GM23338 (cell line): Measurements from ENCODE around the gene SEMA5A. TPM values are rescaled to one million over a fixed set of nuclear protein-coding genes. Genes with fewer than 3 reads are reported as not detected.

Source experiments
- ATAC-seq: fragments of 200-7000 bp; cut with Tn5 transposase; 3 replicates; pipeline ENCODE4 v1.9.1; 2020
- DNase-seq: peaks from one replicate; pipeline ENCODE4 v3.0.0-alpha.2; 2015; ENCODE audit warnings: low spot score
- H2AFZ ChIP-seq: fragments of 200-600 bp; sonication (generic); 2 replicates; pipeline ENCODE4 v1.8.0; 2016; ENCODE audit warnings: antibody characterized with exemption, mild to moderate bottlenecking, moderate library complexity
- H3F3A ChIP-seq: fragments of 200-600 bp; sonication (generic); replicated peaks from 2 replicates; pipeline ENCODE4 v1.8.0; 2017; ENCODE audit warnings: antibody characterized with exemption, mixed run types, low read depth
- H3K27ac ChIP-seq: fragments of 200-600 bp; sonication (generic); 2 replicates; pipeline ENCODE4 v1.6.1; 2016; ENCODE audit warnings: low read depth
- H3K27me3 ChIP-seq: fragments of 200-600 bp; sonication (generic); 2 replicates; pipeline ENCODE4 v1.8.0; 2016; ENCODE audit warnings: mild to moderate bottlenecking, mixed run types, moderate library complexity; ENCODE audit not compliant: insufficient read depth
- H3K36me3 ChIP-seq: fragments of 200-600 bp; sonication (generic); 2 replicates; pipeline ENCODE4 v1.8.0; 2016; ENCODE audit warnings: mild to moderate bottlenecking; ENCODE audit not compliant: insufficient read depth
- H3K4me1 ChIP-seq: fragments of 200-600 bp; sonication (generic); 2 replicates; pipeline ENCODE4 v1.8.0; 2016; ENCODE audit warnings: mild to moderate bottlenecking, moderate library complexity; ENCODE audit not compliant: insufficient read depth
- H3K4me2 ChIP-seq: fragments of 200-600 bp; sonication (generic); 2 replicates; pipeline ENCODE4 v1.7.1; 2017; ENCODE audit warnings: mixed run types
- H3K4me3 ChIP-seq: fragments of 200-600 bp; sonication (generic); 2 replicates; pipeline ENCODE4 v1.6.1; 2016; ENCODE audit warnings: mixed run types
- H3K79me2 ChIP-seq: fragments of 200-600 bp; sonication (generic); replicated peaks from 2 replicates; pipeline ENCODE4 v1.8.0; 2017; ENCODE audit warnings: mild to moderate bottlenecking; ENCODE audit not compliant: insufficient read depth
- H3K9me2 ChIP-seq: fragments of 200-600 bp; sonication (generic); 2 replicates; pipeline ENCODE4 v1.8.0; 2017; ENCODE audit not compliant: insufficient read depth
- H4K20me1 ChIP-seq: fragments of 200-600 bp; sonication (generic); replicated peaks from 2 replicates; pipeline ENCODE4 v1.8.0; 2017; ENCODE audit warnings: mild to moderate bottlenecking; ENCODE audit not compliant: insufficient read depth
- H3K27ac Mint-ChIP-seq: 2 replicates; pipeline ENCODE4 v1.8.0; 2020; ENCODE audit warnings: inconsistent platforms, mild to moderate bottlenecking, moderate library complexity, mixed read lengths
- H3K27me3 Mint-ChIP-seq: 3 replicates; pipeline ENCODE4 v1.8.0; 2022; ENCODE audit warnings: low read depth, mild to moderate bottlenecking, moderate library complexity, mixed read lengths, inconsistent platforms; ENCODE audit not compliant: insufficient read depth, poor library complexity
- H3K36me3 Mint-ChIP-seq: 3 replicates; pipeline ENCODE4 v1.8.0; 2021; ENCODE audit warnings: low read depth, mild to moderate bottlenecking, inconsistent platforms, moderate library complexity, mixed read lengths
- H3K4me1 Mint-ChIP-seq: 3 replicates; pipeline ENCODE4 v1.8.0; 2020; ENCODE audit warnings: mild to moderate bottlenecking, inconsistent platforms, mixed read lengths
- H3K4me3 Mint-ChIP-seq: 3 replicates; pipeline ENCODE4 v1.8.0; 2021; ENCODE audit warnings: moderate library complexity, mild to moderate bottlenecking, inconsistent platforms, mixed read lengths
- H3K9me3 Mint-ChIP-seq: 3 replicates; pipeline ENCODE4 v1.8.0; 2020; ENCODE audit warnings: moderate library complexity, mild to moderate bottlenecking, inconsistent platforms, mixed read lengths
- CREB1 ChIP-seq: fragments of 250-450 bp; sonication (Bioruptor Pico); IDR thresholded peaks from 2 replicates; pipeline ENCODE4 v1.5.0; 2020; ENCODE audit warnings: low read depth, mild to moderate bottlenecking, moderate library complexity
- EZH2 ChIP-seq: fragments of 200-600 bp; sonication (generic); IDR thresholded peaks from one replicate; pipeline ENCODE4 v1.8.0; 2017; ENCODE audit warnings: antibody characterized with exemption, mild to moderate bottlenecking, low read depth; ENCODE audit not compliant: unreplicated experiment
- EZH2phosphoT487 ChIP-seq: fragments of 200-600 bp; sonication (generic); IDR thresholded peaks from one replicate; pipeline ENCODE4 v1.8.1; 2018; ENCODE audit warnings: antibody characterized with exemption; ENCODE audit not compliant: unreplicated experiment
- JUNB ChIP-seq: IDR thresholded peaks from one replicate; pipeline ENCODE4 v1.6.1; 2016; ENCODE audit warnings: antibody characterized with exemption; ENCODE audit not compliant: unreplicated experiment
- REST ChIP-seq: IDR thresholded peaks from one replicate; pipeline ENCODE4 v1.6.1; 2018; ENCODE audit warnings: antibody characterized with exemption; ENCODE audit not compliant: unreplicated experiment
- ZNF114 ChIP-seq: fragments of 250-450 bp; sonication (Bioruptor Pico); IDR thresholded peaks from 2 replicates; pipeline ENCODE4 v1.5.0; 2020; ENCODE audit warnings: mild to moderate bottlenecking, moderate library complexity
- polyA plus RNA-seq: library from polyadenylated mRNA; unstranded; fragments of >200 nt; fragmentation: Nextera tagmentation; extraction: Ambion mirVana; gene quantifications from 2 replicates; pipeline ENCODE4 v1.2.1, GENCODE V29; 2016
- total RNA-seq: library from RNA; depleted of rRNA; stranded (reverse); fragments of >200 nt; shearing (Covaris generic); gene quantifications from 2 replicates; pipeline ENCODE4 v1.2.3, GENCODE V29; 2014
- TF ChIP-seq, protein P1 (sequence below): fragments of 250-450 bp; sonication (Bioruptor Pico); IDR thresholded peaks from 2 replicates; pipeline ENCODE4 v1.5.0; 2020; ENCODE audit warnings: mild to moderate bottlenecking, moderate library complexity

SEMA5A gene
- total and polyA plus RNA-seq, 2 experiments from 2014 or later, result 2.1 to 8.1 TPM

DNA sequence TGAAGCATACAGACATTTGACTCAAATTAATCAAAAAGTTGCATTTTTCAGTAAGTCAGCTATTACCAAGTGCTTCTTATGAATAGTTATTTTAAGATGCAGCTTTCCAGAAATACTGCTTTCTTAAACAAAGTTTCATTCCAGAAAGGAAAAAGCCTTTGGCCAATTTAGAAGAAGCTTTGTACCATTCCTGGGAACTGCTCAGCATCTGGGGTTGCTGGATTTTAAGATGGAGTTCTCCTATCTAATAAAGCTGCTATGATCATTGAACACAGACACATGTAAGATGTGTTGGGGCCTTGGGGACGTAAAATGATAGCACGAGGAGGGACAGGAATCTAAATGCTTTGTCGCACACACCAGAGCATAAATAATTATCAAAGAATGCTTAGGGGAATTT lies 130.8 kb downstream of the SEMA5A start:
- no peaks in the 10 kb centered on the region for H3K9me3 Mint-ChIP-seq
- no peaks in the 10 kb centered on the region for H4K20me1 ChIP-seq
- H3K4me1 Mint-ChIP-seq, result peaks cover 3% of the 10 kb centered on the region; the same call in 2 of the 3 replicates
- no peaks in the 10 kb centered on the region for H3K4me1 ChIP-seq
- H3K4me3 ChIP-seq, result no peak overlapping the region
- H3K27me3 Mint-ChIP-seq, result no peaks in the 10 kb centered on the region
- H3K79me2 ChIP-seq, result no peaks in the 10 kb centered on the region
- H3F3A ChIP-seq, result no peaks in the 10 kb centered on the region
- no peaks in the 10 kb centered on the region for H3K27me3 ChIP-seq
- H3K4me3 Mint-ChIP-seq, result no peak overlapping the region
- DNase-seq (no peak), ATAC-seq (no peak)
- no peak overlapping the region for H3K4me2 ChIP-seq
- TF ChIP-seq ZNF114 (CRISPR knock-in tag), result no peak
- TF ChIP-seq CREB1, result no peak
- no peaks in the 10 kb centered on the region for H3K36me3 ChIP-seq
- H3K9me2 ChIP-seq, result no peaks in the 10 kb centered on the region
- no peak overlapping the region for H3K27ac ChIP-seq
- no peak overlapping the region for H3K27ac Mint-ChIP-seq
- peaks cover 8% of the 10 kb centered on the region; the same call in 2 of the 3 replicates for H3K36me3 Mint-ChIP-seq
- no peak overlapping the region for H2AFZ ChIP-seq

- no peak for ATAC-seq
- Mint-ChIP-seq H3K9me3 (no peaks in the 10 kb centered on the region), H3K4me3 (no peak overlapping the region), H3K27me3 (no peaks in the 10 kb centered on the region), H3K27ac (no peak overlapping the region), H3K4me1 (peaks cover 6% of the 10 kb centered on the region; the same call in 2 of the 3 replicates), H3K36me3 (no peaks in the 10 kb centered on the region)
- H2AFZ ChIP-seq, result no peak overlapping the region
- TF ChIP-seq EZH2phosphoT487 (no peak), REST (no peak), JUNB (no peak), EZH2 (no peak)
- TF ChIP-seq, protein P1, sequence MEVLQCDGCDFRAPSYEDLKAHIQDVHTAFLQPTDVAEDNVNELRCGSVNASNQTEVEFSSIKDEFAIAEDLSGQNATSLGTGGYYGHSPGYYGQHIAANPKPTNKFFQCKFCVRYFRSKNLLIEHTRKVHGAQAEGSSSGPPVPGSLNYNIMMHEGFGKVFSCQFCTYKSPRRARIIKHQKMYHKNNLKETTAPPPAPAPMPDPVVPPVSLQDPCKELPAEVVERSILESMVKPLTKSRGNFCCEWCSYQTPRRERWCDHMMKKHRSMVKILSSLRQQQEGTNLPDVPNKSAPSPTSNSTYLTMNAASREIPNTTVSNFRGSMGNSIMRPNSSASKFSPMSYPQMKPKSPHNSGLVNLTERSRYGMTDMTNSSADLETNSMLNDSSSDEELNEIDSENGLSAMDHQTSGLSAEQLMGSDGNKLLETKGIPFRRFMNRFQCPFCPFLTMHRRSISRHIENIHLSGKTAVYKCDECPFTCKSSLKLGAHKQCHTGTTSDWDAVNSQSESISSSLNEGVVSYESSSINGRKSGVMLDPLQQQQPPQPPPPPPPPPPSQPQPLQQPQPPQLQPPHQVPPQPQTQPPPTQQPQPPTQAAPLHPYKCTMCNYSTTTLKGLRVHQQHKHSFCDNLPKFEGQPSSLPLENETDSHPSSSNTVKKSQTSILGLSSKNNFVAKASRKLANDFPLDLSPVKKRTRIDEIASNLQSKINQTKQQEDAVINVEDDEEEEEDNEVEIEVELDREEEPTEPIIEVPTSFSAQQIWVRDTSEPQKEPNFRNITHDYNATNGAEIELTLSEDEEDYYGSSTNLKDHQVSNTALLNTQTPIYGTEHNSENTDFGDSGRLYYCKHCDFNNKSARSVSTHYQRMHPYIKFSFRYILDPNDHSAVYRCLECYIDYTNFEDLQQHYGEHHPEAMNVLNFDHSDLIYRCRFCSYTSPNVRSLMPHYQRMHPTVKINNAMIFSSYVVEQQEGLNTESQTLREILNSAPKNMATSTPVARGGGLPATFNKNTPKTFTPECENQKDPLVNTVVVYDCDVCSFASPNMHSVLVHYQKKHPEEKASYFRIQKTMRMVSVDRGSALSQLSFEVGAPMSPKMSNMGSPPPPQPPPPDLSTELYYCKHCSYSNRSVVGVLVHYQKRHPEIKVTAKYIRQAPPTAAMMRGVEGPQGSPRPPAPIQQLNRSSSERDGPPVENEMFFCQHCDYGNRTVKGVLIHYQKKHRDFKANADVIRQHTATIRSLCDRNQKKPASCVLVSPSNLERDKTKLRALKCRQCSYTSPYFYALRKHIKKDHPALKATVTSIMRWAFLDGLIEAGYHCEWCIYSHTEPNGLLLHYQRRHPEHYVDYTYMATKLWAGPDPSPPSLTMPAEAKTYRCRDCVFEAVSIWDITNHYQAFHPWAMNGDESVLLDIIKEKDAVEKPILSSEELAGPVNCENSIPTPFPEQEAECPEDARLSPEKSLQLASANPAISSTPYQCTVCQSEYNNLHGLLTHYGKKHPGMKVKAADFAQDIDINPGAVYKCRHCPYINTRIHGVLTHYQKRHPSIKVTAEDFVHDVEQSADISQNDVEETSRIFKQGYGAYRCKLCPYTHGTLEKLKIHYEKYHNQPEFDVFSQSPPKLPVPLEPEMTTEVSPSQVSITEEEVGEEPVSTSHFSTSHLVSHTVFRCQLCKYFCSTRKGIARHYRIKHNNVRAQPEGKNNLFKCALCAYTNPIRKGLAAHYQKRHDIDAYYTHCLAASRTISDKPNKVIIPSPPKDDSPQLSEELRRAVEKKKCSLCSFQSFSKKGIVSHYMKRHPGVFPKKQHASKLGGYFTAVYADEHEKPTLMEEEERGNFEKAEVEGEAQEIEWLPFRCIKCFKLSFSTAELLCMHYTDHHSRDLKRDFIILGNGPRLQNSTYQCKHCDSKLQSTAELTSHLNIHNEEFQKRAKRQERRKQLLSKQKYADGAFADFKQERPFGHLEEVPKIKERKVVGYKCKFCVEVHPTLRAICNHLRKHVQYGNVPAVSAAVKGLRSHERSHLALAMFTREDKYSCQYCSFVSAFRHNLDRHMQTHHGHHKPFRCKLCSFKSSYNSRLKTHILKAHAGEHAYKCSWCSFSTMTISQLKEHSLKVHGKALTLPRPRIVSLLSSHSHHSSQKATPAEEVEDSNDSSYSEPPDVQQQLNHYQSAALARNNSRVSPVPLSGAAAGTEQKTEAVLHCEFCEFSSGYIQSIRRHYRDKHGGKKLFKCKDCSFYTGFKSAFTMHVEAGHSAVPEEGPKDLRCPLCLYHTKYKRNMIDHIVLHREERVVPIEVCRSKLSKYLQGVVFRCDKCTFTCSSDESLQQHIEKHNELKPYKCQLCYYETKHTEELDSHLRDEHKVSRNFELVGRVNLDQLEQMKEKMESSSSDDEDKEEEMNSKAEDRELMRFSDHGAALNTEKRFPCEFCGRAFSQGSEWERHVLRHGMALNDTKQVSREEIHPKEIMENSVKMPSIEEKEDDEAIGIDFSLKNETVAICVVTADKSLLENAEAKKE (CRISPR knock-in tag), result no peak
- H3K4me1 ChIP-seq, result no peaks in the 10 kb centered on the region
- H3K4me2 ChIP-seq, result no peak overlapping the region
- DNase-seq, result no peak
- H3K27me3 ChIP-seq, result no peaks in the 10 kb centered on the region
- no peak overlapping the region for H3K27ac ChIP-seq
- no peaks in the 10 kb centered on the region for H3K79me2 ChIP-seq
- no peak overlapping the region for H3K4me3 ChIP-seq
- H3K36me3 ChIP-seq, result no peaks in the 10 kb centered on the region
- no peaks in the 10 kb centered on the region for H3F3A ChIP-seq
- H4K20me1 ChIP-seq, result no peaks in the 10 kb centered on the region
- no peaks in the 10 kb centered on the region for H3K9me2 ChIP-seq
These were observed 134.7 kb downstream of the SEMA5A start for GRCh38 chr5:9411142-9411541.
